GM18519 (cell line): ENCODE data around the gene DUSP23.

Source experiments
- ATAC-seq: cut with Tn5 transposase; IDR thresholded peaks from one replicate; pipeline ENCODE4 v1.9.1; 2021; ENCODE audit warnings: mild to moderate bottlenecking, moderate library complexity; ENCODE audit not compliant: unreplicated experiment, low FRiP score

DUSP23 gene

GRCh38 chr1:159780583-159781582 lies at the start of gene DUSP23:
Gene DUSP23, plus strand, starts transcription at chr1:159780962. Its CDS starts 139 bp downstream, at chr1:159781101.
- ATAC-seq: peak; percentile 94

DNA sequence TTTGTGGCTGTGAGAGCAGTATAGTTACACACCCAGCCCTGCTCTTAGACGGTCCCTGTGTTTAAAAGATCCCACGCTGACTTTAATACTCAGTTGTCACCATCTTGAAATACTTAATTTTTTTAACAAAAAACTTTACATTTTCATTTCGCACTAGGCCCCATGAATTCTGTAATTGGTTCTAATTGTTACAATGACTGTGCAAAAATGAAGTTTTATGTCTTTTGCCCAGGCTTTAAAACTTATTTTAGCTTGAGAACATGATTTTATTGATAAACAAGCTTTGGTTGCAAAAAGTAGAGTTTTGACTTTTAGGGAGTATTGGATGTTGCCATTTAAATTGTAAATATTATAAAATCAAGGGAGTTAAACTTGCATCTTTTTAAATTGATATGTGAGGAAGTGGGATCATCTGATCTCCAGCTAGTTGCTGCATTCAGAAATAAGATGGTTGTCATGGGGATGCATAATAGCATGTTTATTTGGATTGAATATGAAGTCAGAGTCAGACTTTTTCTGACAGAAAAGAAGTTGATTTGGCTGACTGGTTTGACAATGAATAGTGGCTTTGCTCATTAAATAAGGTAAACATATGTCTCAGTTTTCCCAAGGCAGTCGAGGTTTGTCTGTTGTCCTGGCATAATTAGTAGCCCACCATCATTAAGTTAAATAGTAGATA lies 43.4 kb upstream of the DUSP23 start:
- ATAC-seq: no peak

GRCh38 chr1:159743651-159744410 lies 36.9 kb upstream of the DUSP23 start:
- ATAC-seq: no peak

GRCh38 chr1:159746666-159747065 lies 34.1 kb upstream of the DUSP23 start:
- ATAC-seq: no peak

- no peak for ATAC-seq
These were observed 32.4 kb upstream of the DUSP23 start for GRCh38 chr1:159748370-159748769.

GRCh38 chr1:159749630-159750029 lies 31.1 kb upstream of the DUSP23 start:
- ATAC-seq: no peak

- no peak for ATAC-seq
These were observed 30.1 kb upstream of the DUSP23 start for GRCh38 chr1:159750621-159751020.

GRCh38 chr1:159751031-159751430 lies 29.7 kb upstream of the DUSP23 start:
- no peak for ATAC-seq

GRCh38 chr1:159752135-159752580 lies 28.6 kb upstream of the DUSP23 start:
- no peak for ATAC-seq

DNA sequence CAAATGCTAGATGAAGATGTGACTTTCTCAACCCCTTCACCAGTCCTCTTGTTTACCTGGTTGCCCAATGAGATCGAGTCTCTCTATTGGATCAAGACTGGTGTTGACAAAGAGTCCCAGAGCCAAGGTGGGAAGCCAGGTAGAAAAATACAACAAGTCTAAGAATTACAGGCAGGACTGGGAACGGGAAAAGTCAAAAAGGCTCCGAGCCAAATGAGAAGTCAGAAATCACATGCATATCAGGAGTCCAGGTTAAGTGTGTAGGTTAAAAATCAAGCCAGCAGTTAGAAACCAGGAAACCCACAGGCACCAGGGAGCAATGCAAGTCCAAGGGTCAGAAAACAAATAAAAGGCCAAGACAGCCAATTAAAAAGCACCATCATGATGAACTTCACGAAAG lies 27.4 kb upstream of the DUSP23 start:
- ATAC-seq: no peak

DNA sequence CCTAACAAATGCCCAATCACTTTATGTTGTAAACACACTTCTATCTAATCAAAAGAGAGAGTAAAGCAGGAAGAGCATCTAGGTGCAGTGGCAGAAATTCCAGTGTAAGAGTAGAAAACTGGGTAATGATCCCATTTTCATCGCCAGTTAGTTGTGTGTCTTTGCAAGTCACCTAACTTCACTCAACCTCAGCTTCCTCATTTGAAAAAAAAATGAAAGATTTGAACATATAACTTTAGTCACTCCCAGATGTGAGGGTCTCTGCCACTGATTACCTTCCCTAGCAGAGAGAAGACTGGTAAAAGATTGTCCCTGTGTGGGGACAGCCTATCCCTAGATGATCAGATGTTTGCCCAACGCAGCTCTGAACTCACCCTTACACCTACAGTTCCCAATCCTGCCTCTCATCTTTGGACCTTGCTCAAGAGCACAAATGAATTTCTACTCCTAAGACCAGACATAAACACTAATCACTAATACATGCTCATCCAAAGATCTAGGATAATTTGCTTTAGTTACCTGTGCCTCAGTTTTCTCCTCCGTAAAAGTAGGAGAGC lies 25.2 kb upstream of the DUSP23 start:
- no peak for ATAC-seq

DNA sequence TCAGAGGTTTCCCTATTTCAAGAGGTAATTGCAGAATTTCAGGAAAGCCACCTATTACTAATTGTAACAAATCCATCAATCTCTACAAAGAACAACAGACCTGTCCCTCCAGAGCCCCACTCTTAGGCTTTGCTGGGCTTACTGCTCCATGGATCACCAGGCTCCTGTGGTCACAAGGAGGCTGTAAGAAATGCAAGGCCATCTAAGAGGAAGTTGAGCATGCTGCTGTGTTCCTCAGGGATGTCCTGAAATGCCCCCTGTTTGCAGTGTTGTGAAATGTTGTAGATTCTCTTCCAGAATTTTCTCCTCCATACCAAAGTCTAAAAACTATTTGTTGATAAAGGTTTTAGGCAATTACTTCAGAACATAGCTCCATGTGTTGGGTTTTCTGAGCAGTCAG lies 24.4 kb upstream of the DUSP23 start:
- ATAC-seq: no peak

DNA sequence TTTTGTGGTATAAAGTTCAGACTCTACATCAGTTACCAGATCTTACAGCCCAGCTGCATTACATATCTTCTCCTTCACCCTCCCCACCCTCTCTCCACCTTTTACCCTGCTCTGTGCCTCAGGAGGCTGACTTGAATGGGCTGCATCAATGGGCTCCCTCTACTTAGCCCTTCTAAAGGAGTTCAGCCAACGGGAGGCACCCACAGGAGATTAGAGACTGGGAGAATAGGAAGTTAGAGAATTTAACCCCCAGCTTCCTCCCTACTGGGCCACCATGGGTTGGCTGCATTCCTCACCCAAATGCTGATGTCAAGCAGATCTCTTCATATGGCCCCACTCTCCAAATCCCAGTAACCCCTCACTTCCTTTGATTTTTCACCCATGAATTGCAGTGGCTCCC lies 17.1 kb upstream of the DUSP23 start:
- ATAC-seq: no peak

DNA sequence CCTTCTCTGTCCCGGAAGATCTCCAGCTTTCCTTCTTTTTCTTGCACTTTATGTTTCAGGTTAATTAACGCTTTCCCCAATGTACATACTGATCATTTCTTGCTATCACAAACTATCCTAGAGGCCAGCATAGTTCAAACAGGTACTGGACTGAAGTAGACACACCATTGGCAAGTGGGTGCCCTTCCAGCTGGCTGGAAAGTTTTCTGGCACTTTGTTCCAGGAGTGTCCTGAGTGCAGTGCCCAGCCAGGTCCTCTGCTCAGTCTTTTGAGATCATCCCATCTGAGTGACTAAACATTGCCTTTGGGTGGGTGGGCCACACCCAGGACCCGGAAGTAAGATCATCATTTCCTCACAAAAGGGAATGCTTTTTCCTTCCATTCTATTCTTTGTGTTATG lies 15.0 kb upstream of the DUSP23 start:
- no peak for ATAC-seq

GRCh38 chr1:159771127-159771895 lies 9.5 kb upstream of the DUSP23 start:
- no peak for ATAC-seq

DNA sequence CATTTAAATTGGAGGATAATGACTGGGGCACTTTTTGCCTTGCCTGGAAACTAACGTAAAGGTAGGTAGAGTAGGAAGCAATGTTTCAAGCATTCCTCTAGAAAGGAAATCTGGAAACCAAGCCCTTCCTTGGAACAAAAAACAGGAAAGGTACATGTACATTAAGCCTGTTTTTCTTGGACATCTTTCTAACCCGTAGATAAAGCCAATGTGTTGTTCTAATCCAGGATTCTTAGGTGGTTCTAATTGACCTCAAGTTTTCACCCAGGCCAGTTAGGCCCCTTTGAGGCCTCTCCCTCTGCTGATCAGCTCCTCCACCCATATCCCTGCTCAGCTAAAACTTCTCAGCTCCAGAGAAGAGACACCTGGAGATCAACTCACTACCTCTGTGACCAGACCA lies 6.3 kb upstream of the DUSP23 start:
- no peak for ATAC-seq

GRCh38 chr1:159775716-159776115 lies 5.0 kb upstream of the DUSP23 start:
- ATAC-seq: no peak

DNA sequence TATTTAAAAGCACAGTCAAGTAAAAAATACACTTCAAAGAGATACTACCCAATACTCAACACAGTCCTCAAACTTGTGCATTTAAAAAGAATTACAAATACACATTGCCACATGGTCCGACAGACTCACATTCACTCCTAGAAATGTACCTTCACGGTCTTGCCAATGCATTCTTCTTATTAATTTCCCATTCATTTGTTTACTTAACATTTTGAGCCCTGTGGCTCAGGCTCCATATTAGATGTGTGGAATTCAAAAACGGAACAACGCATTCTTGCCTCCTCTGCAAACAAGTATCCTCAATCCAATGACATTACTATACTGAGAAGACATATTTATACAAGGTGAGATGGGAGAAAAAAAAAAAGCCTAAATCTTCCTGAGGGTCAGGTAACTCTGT lies 2.5 kb upstream of the DUSP23 start:
- no peak for ATAC-seq

DNA sequence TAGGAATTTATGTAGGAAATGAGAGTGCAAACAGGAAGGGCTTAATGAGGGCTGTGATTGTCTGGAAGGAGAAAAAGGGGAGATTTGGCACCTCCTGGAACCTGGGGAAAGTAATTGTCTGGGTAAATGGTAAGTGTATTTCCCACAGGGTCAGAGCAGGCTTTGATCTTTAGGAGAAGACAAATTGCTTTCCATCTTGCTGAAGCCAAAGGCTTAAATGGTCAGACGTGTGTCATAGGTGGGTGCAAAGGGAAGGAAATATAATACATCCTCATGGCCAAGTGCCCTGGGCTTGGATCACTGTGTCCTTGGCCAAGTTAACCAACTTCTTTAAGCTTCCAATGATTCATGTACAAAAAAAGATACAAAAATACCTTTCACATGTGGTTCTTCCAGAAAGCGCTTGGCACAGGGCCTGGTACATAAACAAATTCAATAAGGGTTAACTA lies 1.3 kb upstream of the DUSP23 start:
- ATAC-seq: no peak

- no peak for ATAC-seq
These were observed 1.2 kb downstream of the DUSP23 start for GRCh38 chr1:159781992-159782391.
